ENCODE data around the gene ABCA13. TPM values are rescaled to one million over a fixed set of nuclear protein-coding genes. Genes with fewer than 3 reads are reported as not detected.

ABCA13 gene
- total RNA-seq, 4 donors from 2014 or later: under 0.01 to 0.26 (median 0.06) TPM; not detected in 1

DNA sequence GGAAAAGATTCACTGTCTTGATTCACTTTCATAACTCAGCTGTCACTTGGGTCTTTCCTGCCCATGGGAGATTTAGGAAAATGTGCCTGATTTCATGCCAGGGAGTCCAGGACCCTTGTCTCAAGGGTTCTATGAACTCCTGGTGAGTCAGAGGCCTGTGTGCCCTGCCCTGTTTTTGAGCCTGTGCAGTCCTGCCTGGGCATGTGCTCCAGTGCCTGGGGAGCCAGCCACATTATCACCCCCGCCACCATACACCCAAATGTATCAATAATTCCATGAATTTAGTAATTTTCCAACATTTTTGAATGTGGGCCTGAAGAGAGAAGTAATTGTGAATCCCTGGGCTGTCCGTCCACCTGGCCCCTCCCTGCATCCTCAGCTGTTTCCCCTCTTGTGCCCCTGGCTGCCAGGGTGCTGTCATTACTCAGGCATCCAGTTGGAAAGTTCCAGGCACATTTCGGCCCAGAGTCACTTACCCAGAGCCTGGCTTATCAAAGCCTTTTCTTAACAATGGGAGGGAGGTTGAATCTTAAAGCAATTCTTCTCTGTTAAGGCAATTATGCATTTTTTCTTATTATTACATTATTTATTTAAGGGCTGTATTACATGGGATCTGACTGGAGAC, 465.2 kb downstream of the ABCA13 start:
- 51% methylated on average over 3 of the region's 3 CpGs for WGBS
- H3K36me3 ChIP-seq: no peaks in the 10 kb centered on the region
- H3K9me3 ChIP-seq: no peaks in the 10 kb centered on the region
- TF ChIP-seq, protein P1, sequence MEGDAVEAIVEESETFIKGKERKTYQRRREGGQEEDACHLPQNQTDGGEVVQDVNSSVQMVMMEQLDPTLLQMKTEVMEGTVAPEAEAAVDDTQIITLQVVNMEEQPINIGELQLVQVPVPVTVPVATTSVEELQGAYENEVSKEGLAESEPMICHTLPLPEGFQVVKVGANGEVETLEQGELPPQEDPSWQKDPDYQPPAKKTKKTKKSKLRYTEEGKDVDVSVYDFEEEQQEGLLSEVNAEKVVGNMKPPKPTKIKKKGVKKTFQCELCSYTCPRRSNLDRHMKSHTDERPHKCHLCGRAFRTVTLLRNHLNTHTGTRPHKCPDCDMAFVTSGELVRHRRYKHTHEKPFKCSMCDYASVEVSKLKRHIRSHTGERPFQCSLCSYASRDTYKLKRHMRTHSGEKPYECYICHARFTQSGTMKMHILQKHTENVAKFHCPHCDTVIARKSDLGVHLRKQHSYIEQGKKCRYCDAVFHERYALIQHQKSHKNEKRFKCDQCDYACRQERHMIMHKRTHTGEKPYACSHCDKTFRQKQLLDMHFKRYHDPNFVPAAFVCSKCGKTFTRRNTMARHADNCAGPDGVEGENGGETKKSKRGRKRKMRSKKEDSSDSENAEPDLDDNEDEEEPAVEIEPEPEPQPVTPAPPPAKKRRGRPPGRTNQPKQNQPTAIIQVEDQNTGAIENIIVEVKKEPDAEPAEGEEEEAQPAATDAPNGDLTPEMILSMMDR (IDR thresholded peaks at IDR 0.05): no peak
- TF ChIP-seq POLR2AphosphoS5 (IDR thresholded peaks at IDR 0.05): no peak
- TF ChIP-seq EP300 (IDR thresholded peaks at IDR 0.05): no peak
- TF ChIP-seq POLR2A (IDR thresholded peaks at IDR 0.05; ENCODE audit: low read depth): no peak
- intact Hi-C loops (cut with DNase I): no loop called here
- H3K4me3 ChIP-seq: no peak overlapping the region
- DNase-seq (ENCODE audit: extremely low spot score): no peak
- peaks cover 0 to 7% (median 0%) of the 10 kb centered on the region in 4 donors for H3K4me1 ChIP-seq
- no peak overlapping the region for H3K27ac ChIP-seq (replicated peaks in 1 of 4)
- no peaks in the 10 kb centered on the region for H3K27me3 ChIP-seq

DNA sequence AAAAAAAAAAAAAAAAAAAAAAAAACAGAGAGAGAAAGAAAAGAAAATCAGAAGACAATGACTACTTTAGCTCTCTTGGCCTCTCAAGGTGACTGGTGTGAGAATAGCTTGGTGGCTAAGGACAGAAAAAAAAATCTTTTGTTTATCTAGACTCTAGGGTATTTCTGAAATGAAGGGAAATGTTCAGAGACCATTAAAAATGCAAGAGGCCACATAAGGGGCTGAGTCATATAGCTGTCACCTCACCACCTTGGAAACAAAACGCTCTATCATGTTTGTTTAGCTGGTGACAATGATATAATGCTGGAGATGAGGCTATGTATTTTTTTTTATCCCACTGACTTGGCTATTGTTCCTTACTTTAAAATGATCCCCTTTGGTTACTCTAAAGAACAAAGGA, 466.1 kb downstream of the ABCA13 start:
- Histone ChIP-seq H3K27ac (replicated peaks in 1 of 4) (no peak overlapping the region), H3K36me3 (no peaks in the 10 kb centered on the region), H3K9me3 (no peaks in the 10 kb centered on the region), H3K4me1 (peaks cover 0 to 7% (median 0%) of the 10 kb centered on the region in 4 donors), H3K4me3 (no peak overlapping the region), H3K27me3 (no peaks in the 10 kb centered on the region)
- no peak for DNase-seq (ENCODE audit: extremely low spot score)
- intact Hi-C loops (cut with DNase I): no loop called here
- 48% methylated on average over 1 of the region's 1 CpG for WGBS
- TF ChIP-seq, protein P1 (IDR thresholded peaks at IDR 0.05): no peak
- TF ChIP-seq POLR2AphosphoS5 (IDR thresholded peaks at IDR 0.05): no peak
- TF ChIP-seq POLR2A (IDR thresholded peaks at IDR 0.05; ENCODE audit: low read depth): no peak
- no peak for TF ChIP-seq EP300 (IDR thresholded peaks at IDR 0.05)

DNA sequence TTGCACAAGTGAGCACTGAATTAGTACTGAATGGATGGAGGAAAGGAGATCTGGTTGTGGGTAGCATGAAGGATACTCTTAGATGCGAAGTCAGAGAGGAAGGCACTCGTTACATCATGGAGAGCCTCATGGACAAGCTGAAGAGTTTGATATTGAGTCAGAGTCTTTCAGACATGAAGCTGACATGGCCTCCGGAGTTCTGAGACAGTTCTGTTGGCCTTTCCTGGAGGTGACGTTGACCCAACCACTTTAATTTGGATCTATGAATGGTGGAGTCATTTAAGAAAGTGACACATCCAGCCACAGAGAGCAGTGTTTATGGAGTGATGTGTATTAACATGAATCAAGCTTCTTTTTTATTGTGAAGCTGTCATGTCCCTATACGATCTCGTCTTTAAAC, 466.8 kb downstream of the ABCA13 start:
- Histone ChIP-seq H3K4me1 (peaks cover 0 to 7% (median 0%) of the 10 kb centered on the region in 4 donors), H3K27me3 (no peaks in the 10 kb centered on the region), H3K36me3 (no peaks in the 10 kb centered on the region), H3K9me3 (no peaks in the 10 kb centered on the region), H3K27ac (replicated peaks in 1 of 4) (no peak overlapping the region), H3K4me3 (no peak overlapping the region)
- 87% methylated on average over 6 of the region's 6 CpGs for WGBS
- DNase-seq (ENCODE audit: extremely low spot score): no peak
- TF ChIP-seq, protein P1 (IDR thresholded peaks at IDR 0.05): no peak
- TF ChIP-seq POLR2AphosphoS5 (IDR thresholded peaks at IDR 0.05): no peak
- TF ChIP-seq EP300 (IDR thresholded peaks at IDR 0.05): no peak
- no peak for TF ChIP-seq POLR2A (IDR thresholded peaks at IDR 0.05; ENCODE audit: low read depth)
- intact Hi-C loops (cut with DNase I): no loop called here

DNA sequence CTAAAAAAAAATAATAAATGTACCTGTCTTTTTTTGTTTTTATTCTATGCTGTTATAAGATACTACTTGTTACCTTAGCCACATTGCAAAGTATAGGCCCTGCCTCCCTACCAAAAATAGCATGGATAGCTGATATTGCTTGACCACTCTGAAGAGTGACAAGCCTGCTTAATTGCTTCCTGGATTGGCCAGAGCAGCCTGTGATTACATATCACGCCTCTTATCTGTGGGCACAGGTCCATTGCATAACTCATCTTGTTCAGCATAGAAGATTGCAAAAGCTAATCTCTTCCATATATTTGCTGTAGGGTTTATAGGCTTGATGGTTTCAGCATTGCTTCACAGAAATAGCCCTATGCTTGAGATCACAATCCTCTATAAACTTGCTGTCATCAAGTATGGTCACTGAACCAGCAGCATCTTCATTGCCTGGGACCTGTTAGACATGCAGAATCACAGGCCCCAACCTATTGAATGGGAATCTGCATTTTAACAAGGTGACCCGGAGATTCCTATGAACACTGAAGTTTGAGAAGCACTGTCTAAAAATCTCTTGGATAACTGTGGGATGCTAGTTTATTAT, 472.3 kb downstream of the ABCA13 start:
- WGBS: 61% methylated on average over 2 of the region's 2 CpGs
- no peaks in the 10 kb centered on the region for H3K36me3 ChIP-seq
- no peaks in the 10 kb centered on the region for H3K27me3 ChIP-seq
- H3K9me3 ChIP-seq: no peaks in the 10 kb centered on the region
- intact Hi-C loops (cut with DNase I): no loop called here
- no peaks in the 10 kb centered on the region for H3K4me1 ChIP-seq
- DNase-seq (ENCODE audit: extremely low spot score): no peak
- H3K27ac ChIP-seq (replicated peaks in 1 of 4): no peak overlapping the region
- TF ChIP-seq POLR2AphosphoS5 (IDR thresholded peaks at IDR 0.05) (no peak), POLR2A (IDR thresholded peaks at IDR 0.05; ENCODE audit: low read depth) (no peak), EP300 (IDR thresholded peaks at IDR 0.05) (no peak)
- TF ChIP-seq, protein P1 (IDR thresholded peaks at IDR 0.05): no peak
- no peak overlapping the region for H3K4me3 ChIP-seq

Data from esophagus muscularis mucosa (tissue), 4 donors.